OCI-LY3 (cell line): ENCODE data around the gene CLP1.

Experiments
- CTCF ChIP-seq: fragments of 200-600, 300-600 bp; sonication (generic); IDR thresholded peaks from 2 replicates; pipeline ENCODE4 v1.5.1; 2014; ENCODE audit warnings: antibody characterized with exemption, low read length, low read depth
- EZH2phosphoT487 ChIP-seq: fragments of 200-600 bp; shearing (Covaris generic); IDR thresholded peaks from 2 replicates; pipeline ENCODE4 v1.6.1; 2018; ENCODE audit warnings: antibody characterized with exemption, mixed run types, low read depth

GRCh38 chr11:57622263-57622662 is 35.3 kb upstream of the CLP1 start:
- no peak for TF ChIP-seq CTCF
- TF ChIP-seq EZH2phosphoT487 = no peak
